Activated CD4-positive, alpha-beta T cell treated with anti-CD3 and anti-CD28 coated beads, Interleukin-2, amount 50 U/mL, for 1 hour (primary cell): ENCODE data around the gene LOXL4.

ENCODE experiments used
- DNase-seq: peaks from one replicate; pipeline ENCODE4 v3.0.0-alpha.2; 2020

Gene LOXL4

DNA sequence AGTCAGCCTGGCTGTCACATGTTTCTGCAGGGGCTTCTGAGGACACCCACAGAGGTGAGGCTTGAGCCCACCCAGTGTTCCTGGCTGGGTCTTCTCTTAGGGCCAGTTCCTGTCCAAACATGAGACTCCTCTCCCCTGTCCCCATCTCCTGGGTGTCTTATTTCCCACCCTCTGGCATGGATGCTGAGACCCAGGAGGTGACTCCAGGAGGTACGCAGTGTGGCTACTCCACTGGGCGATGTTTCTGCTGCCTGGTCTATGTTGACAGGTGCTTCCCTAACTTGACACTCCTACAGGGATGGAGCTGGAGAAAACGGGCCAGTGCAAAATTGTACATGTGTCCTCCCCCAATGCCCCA is 26.3 kb upstream of the LOXL4 start:
- DNase-seq, result no peak

- DNase-seq, result no peak
Observed at GRCh38 chr10:98293550-98294269, 25.7 kb upstream of the LOXL4 start.

DNA sequence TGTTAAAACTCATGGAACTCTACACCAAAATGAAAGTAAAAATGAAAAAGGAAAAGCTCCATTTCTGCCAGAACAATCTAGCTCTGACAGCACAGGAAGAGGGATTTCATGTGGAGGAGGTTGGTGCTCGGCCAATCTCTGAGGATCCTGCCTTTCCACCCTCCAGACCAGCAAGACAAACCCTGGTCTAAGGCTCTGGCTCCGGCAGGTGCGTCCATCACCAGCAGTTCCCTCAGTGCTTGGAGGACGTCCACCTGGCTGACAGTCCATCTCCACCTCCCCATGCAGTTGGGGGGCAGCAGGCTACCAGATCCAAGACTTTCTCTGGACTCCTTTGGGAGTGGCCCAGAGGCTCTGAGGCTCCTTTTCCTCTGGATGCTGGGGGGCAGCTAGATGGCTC is 25.0 kb upstream of the LOXL4 start:
- DNase-seq, result no peak

DNA sequence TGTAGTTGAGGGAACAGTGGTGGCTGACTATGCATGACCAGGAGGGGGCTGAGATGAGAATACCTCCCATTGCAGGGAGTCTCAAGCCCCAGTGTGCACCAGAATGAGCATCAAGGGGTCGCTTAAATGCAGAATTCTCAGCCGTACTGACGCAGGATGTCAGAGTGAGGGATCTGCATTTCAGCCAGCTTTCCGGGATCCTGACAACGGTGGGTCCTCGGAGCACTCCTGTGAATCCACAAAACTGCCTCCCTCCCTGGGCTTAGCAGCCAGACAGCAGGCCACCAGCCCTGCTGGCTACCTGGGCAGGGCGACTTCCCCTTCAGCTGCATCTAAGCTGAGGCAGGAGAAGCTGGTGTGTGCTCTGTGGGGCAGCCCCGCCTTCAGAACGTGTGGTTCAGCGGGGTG is 21.8 kb upstream of the LOXL4 start:
- DNase-seq, result no peak

DNA sequence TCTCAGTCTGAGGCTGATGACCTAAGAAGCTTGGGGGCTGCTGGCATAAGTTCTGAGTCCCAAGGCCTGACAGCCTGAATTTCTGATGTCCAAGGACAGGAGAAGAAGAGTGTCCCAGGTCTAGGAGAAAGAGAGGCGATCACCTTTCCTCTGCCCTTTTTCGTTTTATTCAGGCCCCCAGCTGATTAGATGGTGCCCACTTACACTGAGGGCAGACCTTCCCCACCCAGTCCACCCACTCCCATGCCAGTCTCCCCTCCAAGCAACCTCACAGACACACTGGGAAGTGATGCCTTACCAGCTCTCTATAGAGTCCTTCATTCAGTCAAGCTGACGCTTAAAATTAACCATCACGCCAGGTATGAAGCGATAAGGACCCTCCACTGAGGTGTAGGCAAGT is 19.3 kb upstream of the LOXL4 start:
- DNase-seq, result no peak

- no peak for DNase-seq
Observed at GRCh38 chr10:98286419-98286818, 18.4 kb upstream of the LOXL4 start.

DNA sequence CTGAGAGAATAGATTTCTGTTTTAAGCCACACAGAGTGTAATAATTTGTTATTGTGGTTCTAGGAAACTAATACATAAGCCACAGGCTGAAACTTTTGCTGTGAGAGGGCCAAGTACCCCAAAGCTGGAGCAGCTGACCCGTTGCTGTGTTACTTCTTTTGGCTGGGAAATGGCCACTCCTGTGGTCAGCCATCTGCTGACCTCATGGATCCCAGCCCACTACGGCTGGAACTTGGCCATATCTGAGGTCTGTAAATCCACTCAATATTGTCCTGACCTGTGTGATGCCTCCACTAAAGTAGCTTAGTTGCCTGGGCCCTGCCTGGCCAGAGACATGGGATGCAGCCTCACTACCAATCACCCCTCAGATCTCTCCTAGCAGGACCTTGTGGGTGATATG is 17.4 kb upstream of the LOXL4 start:
- DNase-seq, result no peak

- no peak for DNase-seq
Observed at GRCh38 chr10:98276311-98276710, 8.3 kb upstream of the LOXL4 start.

GRCh38 chr10:98274562-98274961 is 6.6 kb upstream of the LOXL4 start:
- DNase-seq, result no peak

GRCh38 chr10:98273057-98273850 is 5.3 kb upstream of the LOXL4 start:
- DNase-seq, result no peak

- no peak for DNase-seq
Observed at GRCh38 chr10:98272656-98273055, 4.7 kb upstream of the LOXL4 start.

GRCh38 chr10:98272245-98272644 is 4.3 kb upstream of the LOXL4 start:
- no peak for DNase-seq

- no peak for DNase-seq
Observed at GRCh38 chr10:98270786-98271185, 2.8 kb upstream of the LOXL4 start.

DNA sequence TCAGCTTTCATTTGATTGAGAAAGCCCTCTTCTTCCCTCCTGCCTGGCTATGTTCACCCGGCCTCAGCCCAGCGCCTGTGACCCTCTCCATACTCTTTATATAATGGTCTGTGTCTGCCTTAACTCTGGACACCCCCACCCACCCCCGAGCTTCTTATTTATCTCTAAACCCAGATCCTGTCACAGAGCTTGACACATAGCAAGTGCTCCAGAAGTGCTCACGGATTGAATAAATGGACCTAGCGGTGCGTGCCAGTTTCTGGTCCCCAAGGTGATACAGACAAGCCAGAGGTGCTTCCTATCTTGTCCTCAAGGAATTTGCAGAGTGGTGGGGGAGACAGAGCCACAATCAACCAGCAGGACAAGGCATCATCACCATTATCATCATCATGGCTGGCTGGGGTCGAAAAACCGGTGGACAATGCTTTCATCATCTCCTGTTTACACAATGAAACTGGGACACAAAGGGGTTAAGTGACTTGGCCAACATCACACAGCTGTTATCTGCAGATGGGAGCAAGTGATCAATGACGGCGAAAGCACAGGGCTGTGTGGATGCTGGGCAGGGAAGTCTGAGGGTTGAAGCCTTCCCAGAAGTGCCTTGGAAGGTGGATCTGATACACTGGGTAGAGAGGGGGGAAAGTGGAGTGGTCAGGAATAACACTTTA is 2.2 kb upstream of the LOXL4 start:
- DNase-seq, result no peak

GRCh38 chr10:98269435-98269912 is 1.5 kb upstream of the LOXL4 start:
- DNase-seq, result no peak

GRCh38 chr10:98268694-98269431 is 869 bp upstream of the LOXL4 start:
- no peak for DNase-seq

DNA sequence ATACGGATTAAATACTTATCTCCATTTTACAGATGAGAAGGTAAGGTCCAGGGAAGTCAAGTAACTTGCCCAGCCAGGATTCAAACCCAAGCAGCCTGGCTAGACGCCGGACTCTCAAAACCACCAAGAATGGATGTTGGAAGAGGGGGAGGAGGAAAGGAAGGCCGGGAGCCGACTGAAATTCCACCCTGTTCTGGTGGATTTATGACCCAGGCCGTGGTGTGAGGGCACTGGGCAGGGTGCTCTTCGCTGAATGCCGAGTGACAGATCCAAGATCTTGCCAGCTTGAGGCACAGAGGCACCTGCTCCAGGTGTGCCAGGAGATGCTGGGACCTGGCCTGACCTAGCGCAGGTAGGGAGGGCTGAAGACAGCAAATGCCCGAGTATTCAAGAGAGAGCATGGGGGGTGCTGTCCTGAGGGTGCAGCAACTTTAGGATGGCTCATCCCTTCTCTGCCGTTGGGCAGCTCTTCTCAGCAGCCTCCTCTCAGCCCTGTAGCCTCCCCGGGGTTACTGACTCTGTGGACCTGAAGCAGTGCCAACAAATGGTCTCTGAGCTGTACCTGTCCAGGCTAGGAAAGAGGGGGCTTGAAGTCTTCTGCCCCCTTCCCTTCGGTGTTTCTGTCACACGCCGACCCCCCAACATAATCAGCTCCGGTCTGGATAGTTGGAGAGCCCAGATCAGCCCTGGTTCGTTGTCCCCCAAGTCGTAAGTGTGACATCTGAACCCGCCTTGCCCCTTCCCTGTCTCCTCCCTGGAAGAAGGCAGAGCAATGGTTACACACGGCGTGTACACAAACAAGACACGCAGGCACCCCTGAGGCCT is 713 bp downstream of the LOXL4 start:
- no peak for DNase-seq

GRCh38 chr10:98266647-98267046 is 1.3 kb downstream of the LOXL4 start:
- DNase-seq, result no peak

- DNase-seq, result no peak
Observed at GRCh38 chr10:98265403-98266378, 2.3 kb downstream of the LOXL4 start.

DNA sequence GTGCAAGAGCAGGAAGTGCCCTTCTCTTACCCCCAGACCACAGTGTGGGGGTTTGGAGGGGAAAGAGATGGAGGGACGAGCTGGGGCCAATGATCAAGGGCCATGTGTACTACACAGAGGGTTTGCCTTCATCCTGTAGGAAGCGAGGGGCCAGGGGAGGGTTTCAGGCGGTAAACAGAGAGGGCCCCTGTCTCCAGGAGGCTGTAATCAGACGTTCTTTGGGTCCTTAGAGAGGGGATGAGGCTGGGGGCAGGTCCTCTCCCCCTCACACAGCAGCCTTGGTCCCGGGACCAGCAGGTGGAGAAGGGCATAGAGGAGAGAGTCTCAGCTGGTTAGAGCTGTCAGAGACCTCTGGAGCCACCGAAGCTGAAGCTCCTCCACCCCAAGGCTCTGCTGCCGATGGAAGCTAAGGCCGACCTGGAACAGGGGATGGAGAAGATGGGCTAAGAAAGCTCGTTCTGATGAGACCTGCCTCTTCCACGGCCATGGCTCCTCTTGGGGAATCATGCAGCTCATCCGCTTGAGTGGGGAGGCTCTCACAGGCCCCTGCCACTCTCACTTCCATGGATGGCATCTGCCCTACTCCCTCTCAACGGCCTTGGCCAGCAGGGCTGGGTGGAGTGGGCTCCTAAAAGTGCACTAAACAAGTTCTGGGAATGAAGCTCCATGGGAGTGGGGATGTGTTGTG is 3.5 kb downstream of the LOXL4 start:
- DNase-seq, result no peak
